SKM-1 (cell line): ENCODE results near the gene ANK2.

Source experiments
- DNase-seq: peaks from one replicate; lab custom pipeline; 2025; ENCODE audit not compliant: unreplicated experiment; lab: John Stamatoyannopoulos, UW

The ANK2 gene

DNA sequence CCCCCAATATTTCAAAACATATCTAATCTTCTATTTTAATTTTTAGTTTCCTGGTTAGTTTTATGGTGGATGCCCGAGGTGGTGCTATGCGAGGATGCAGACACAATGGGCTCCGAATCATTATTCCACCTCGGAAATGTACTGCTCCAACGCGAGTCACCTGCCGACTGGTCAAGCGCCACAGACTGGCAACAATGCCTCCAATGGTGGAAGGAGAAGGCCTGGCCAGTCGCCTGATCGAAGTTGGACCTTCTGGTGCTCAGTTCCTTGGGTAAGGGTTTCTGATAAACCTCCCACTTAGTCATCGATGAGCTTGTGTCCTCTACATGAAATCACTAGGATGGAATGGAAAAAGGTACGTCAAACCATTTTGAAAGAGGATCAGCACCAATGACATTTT lies 280.7 kb downstream of the ANK2 start:
- DNase-seq = no peak

DNA sequence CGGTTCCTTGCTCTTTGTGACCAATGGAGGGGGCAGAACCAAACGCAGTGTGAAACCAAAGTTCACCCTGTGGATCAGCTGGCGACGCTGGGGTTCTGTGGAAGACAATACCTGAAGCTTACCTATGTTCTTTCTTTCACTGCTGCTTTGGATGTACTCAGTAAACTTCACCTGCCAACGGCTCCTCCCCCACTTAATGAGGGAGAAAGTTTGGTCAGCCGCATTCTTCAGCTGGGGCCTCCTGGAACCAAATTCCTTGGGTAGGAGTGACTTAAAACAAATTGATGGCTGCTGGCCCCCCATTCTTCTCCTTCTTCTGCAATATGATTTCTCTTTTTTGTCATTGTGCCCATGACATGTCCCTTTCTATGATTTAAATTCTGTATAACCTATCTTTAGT lies 282.4 kb downstream of the ANK2 start:
- no peak for DNase-seq

DNA sequence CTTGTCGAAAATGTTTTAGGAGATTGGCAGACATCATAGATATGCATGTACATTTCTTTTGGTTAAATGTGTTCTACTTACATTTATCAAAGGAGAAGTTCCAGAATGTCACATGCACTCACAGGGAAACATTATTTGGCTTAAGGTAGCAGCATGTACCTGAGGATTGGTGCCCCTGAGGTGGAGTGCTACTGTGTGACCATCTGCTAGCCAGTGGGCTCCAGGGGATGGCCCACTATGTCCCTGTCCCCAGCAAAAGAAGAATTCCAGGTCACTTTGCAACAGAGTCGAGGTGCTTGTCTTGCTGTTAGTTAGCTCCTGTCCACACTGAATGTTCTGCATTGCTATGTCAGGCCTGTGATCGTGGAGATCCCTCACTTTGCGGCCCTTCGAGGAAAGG lies 283.2 kb downstream of the ANK2 start:
- DNase-seq = no peak

DNA sequence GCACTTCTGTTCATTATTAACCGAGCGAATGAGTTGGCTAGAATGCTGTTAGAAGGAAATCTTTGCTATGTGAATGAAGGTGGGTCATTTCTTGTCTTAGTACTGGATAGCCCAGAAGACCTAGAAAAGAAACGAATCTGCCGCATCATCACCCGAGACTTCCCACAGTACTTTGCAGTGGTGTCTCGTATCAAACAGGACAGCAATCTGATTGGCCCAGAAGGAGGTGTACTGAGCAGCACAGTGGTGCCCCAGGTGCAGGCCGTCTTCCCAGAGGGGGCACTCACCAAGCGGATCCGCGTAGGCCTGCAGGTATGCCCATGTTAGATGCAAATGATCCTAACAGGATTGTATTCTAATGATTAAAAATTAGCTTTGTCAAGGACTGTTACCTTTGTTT lies 286.3 kb downstream of the ANK2 start:
- no peak for DNase-seq

DNA sequence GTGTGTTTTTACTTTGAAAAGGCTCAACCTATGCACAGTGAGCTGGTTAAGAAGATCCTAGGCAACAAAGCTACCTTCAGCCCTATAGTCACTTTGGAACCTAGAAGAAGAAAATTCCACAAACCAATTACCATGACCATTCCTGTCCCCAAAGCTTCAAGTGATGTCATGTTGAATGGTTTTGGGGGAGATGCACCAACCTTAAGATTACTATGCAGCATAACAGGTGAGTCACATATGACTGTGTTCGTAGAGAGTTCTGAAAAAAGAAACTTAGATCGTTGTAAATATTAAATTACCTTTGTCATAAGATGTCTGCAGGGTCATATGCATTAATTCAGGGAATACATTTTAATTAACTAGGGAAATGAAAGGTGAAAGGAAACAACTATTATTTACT lies 287.1 kb downstream of the ANK2 start:
- no peak for DNase-seq

DNA sequence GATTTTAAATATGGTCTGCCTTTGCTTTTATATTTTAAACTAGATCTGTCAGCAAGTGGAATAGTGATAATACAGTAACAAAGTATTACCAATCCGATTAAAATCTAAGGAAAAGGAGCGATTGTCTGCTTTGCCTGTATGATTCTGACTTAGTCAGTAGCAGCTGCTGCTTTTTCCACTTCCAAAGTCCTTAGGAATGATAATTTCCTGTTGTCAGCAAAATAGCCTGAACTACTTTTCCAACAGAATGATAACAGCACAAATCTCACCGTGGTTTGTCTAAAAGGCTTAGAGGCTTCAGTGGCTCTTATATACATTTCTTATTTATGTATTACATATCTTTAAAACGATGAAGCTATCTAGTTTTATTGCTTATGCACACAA lies 290.0 kb downstream of the ANK2 start:
- no peak for DNase-seq

DNA sequence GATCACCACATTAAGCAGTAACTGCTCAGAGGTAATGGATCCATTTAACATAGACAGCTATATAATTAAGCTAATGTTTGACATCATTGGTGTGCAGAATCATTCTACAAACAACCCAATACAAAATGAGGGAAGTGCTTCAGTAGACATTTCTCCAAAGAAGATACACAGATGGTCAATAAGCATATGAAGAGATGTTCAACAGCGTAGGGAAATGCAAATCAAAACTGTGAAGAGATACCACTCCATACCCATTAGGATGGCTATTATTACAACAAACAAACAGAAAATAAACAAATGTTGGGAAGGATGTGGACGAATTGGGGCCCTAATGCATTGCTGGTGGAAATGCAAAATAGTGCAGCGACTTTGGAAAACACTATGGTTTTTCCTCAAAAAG lies 294.6 kb downstream of the ANK2 start:
- no peak for DNase-seq

DNA sequence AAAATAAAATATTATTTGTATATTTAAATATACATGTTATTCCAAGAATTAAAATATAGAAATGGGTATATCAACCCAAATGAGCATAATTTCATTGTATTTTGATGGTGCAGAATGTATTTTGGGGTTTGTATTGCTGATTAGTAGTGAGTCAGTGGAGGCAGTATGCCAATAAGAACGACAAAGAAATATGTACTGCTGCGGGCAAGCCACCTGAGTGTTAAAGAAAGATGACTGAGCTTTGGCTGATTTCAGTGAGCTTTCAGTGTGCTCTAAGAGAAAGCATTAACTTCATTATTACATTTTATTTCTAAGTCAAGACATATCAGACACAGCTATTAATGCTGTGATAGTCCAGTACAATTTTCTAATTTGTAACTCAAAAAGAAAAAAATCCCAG lies 297.8 kb downstream of the ANK2 start:
- DNase-seq = no peak

DNA sequence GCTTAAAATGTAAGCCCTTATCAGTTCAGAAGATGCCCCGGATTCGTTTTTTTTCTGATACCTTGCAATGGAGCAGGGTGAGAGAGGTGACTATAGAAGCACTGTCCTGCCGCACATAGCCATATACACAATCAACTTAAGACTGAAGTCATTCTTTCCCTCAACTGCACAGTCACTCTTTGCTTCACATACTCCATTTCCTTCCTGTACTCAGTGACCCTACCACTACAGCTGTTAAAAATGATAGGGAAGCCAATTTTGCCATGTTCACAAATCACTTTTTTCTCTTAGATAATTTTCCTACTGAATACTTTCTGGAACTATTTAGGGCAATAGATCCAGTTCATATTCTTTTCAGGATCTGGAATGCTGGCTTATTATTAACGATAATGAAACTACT lies 300.0 kb downstream of the ANK2 start:
- no peak for DNase-seq

DNA sequence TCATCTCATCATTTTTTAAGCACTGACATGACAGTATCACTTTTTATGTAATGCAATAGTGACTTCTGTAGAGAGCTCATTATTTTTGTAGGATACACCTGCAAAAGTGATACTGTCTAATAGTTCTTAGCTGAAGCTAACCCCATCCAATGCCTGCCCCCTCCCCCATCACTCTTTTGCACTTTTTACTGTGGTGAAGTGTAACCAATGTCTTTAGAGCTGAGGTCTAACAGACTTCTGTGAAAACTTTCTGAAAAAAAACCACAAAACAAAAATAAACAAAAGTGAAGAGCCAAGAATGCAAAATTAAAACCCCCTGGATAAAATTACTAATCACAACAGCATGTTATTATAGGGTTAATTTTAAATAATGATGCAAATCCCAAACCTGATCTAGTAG lies 301.1 kb downstream of the ANK2 start:
- no peak for DNase-seq

DNA sequence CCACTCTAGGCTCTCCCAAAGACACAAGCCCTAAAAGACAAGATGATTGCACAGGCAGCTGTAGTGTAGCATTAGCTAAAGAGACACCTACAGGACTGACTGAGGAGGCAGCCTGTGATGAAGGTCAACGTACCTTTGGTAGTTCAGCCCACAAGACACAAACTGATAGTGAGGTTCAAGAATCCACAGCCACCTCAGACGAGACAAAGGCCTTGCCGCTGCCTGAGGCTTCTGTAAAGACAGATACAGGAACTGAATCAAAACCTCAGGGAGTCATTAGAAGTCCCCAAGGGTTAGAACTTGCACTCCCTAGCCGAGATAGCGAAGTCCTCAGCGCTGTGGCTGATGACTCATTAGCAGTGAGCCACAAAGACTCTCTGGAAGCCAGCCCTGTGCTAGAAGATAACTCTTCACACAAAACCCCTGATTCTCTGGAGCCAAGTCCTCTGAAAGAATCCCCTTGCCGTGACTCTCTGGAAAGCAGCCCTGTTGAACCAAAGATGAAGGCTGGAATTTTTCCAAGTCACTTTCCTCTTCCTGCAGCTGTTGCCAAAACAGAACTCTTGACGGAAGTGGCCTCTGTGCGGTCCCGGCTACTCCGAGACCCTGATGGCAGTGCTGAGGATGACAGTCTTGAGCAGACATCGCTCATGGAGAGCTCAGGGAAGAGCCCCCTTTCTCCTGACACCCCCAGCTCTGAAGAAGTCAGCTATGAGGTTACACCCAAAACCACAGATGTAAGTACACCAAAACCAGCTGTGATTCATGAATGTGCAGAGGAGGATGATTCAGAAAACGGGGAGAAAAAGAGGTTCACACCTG lies 306.3 kb downstream of the ANK2 start:
- peak; percentile 37 for DNase-seq

DNA sequence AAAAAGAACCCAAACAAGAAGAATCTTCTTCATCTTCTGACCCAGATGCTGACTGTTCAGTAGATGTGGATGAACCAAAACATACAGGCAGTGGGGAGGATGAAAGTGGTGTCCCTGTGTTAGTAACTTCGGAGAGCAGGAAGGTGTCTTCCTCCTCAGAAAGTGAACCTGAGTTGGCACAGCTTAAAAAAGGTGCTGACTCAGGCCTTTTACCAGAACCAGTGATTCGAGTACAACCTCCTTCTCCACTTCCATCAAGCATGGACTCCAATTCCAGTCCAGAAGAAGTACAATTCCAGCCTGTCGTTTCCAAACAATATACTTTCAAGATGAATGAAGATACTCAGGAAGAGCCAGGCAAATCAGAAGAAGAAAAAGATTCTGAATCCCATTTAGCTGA lies 307.0 kb downstream of the ANK2 start:
- DNase-seq = no peak

DNA sequence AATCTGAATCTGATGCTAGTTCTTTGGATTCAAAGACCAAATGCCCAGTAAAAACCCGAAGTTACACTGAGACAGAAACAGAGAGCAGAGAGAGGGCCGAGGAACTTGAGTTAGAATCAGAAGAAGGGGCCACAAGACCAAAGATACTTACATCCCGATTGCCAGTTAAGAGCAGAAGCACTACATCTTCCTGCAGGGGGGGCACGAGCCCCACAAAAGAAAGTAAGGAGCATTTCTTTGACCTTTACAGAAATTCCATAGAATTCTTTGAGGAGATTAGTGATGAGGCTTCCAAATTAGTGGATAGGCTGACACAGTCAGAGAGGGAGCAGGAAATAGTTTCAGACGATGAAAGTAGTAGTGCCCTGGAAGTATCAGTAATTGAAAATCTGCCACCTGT lies 309.3 kb downstream of the ANK2 start:
- no peak for DNase-seq

DNA sequence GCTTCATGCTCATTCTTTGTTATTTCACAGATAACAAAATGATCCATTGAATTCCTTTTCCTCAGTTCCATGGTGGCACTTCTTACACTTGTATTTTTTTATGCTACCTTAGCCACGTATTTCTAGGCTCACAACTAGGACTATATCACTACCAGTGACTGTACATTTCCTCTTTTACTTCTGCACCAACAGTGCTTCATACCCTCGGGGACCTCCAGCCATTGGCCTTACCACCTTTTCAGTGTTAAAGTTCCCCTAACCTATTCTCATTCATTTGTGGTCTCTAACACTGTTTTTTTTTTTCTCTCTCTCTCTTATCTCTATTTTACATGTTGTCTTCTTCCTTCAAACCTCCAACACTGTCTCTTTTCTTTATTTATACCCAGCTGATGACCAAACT lies 315.9 kb downstream of the ANK2 start:
- no peak for DNase-seq

DNA sequence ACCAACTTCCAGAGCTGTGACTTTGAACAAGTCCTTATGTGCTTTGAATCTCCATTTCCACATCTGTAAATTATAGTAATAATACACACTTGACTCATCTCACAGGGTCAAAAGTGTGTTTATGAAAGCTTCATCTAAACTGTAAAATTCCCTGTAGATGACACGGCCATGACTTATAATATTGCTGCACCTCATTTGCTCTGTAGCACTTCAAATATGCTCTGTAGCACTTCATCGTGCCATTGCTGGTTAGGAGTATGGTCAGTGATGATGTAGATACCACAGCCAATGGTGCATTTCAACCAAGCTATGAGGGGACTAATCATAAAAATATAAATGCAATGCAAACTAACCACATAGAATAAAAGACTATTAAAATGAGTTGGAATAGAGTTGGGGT lies 318.6 kb downstream of the ANK2 start:
- DNase-seq = no peak

DNA sequence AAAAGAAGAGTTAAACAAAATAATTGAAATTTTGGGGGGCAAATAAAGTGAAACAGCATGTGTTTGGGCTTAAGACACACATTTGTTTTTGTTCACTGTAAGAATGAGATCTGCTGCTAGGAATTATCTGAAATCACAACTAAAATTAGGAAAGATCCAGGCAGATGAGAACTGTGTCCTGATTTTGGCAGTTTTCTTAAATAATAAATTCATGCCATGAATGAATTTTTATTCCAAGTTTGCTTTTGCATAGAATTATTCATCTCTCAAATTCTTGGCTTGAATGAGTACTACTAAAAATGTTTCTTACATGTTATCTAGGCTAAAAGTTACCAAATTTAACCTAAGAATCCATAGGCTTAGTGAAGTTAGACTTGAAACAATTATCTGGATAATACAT lies 321.7 kb downstream of the ANK2 start:
- no peak for DNase-seq

DNA sequence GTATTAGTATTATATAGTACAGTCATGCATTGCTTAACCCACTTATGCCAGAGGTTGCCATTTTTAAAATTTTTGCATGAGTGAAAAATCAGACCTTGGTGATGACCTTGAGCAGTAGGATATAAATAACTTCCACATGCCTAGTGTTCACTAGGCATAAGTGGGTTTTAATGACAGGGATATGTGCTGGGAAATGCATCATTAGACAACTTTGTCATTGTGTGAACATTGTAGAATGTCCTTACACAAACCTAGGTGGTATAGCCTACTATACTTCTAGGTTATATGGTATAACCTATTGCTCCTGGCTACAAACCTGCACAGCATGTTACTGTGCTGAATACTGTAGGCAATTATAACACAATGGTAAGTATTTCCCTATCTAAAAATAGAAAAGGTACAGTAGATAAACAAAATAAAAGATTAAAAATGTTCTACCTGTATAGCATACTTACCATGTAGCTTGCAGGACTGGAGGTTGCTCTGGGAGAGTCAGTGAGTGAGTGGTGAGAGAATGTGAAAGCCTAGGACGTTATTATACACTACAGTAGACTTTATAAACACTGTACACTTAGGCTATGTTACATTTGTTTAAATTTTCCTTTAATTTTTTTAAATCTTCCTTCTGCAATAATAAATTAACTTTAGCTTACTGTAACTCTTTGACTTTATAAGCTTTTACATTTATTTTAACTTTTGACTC lies 326.7 kb downstream of the ANK2 start:
- DNase-seq = no peak

DNA sequence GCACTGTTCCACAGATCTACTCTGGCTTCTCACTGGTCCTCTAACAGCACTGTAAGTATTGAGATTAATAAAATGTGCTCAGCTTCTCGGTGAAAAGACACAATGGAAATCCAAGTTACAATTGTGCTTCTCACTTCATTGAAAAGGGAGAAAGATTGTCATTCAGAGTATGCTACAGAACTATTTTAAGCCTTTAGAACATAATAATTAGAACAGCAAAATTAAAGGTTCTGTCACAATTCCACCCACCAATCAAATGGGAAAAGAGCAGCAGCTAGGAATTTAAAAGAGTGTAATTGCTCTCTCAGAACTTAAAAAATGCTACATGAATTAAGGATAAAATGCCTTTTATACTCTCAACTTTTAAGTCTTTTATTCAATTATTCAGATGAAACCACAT lies 329.4 kb downstream of the ANK2 start:
- no peak for DNase-seq

DNA sequence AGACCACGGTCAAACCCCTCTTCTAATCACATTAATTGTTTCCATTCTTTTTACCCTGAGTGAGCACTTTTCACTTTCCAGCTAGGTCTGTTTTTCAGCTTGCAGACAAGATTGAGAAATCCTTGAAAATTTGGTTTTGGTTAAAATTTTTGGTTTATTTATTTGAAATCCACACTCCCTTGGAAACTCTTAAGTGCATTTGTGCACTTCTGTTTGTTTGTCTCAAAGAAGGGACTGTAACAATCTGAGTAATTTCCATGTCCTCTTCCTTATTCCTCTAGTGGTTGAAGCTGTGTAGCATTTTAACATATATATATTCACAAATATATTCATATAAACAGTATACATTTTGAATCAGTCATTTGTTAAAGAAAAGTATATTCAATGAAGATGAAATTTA lies 333.3 kb downstream of the ANK2 start:
- DNase-seq = no peak

DNA sequence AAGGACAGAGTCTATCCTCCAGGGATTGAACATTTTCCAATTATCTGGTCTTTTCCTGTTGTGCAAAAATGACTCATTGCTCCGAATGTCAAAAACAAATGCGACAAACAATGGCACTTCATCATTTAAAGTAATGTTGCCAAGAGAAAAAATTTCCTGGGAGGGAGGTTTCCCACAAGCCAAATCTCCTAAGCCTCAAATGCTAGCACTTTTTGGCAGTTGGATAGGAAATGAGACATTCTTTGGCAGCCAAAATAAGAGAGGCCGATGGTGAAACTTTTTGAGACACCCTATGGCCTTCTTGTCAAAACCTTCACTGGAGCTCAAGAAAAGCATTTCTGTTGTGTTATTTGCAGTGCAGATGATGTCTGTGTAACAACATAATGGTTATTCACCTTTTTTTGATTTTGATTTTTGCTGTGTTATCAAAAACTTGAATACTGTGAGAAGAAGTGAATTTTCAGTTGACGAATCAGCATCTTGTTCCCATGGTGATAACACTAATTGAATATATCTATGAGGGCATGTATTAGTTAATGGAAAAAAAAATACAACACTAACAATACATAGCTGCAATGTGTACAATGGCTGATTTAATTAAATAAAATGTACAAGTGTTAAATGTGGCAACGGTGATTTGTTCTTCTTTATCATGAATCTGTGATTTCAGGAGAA lies 333.8 kb downstream of the ANK2 start:
- DNase-seq = no peak

DNA sequence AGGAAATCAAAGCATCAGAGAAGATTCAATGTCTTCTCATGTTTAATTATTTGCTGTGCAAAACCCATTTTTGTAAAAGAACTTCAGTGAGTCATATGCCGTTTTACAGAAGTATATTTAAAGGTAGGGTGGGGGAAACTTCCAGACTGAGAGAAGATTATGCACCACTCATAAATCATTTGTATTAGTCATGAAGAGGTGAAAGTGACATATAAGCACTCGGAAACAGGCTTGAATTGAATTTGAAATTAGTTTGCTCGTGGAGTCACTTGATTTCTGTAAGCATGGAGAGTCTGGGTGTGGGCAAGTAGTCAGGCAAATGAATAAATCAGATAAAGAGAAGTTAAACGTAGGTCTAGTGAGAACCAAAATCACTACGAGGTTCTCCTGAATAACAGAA lies 335.1 kb downstream of the ANK2 start:
- DNase-seq = no peak

DNA sequence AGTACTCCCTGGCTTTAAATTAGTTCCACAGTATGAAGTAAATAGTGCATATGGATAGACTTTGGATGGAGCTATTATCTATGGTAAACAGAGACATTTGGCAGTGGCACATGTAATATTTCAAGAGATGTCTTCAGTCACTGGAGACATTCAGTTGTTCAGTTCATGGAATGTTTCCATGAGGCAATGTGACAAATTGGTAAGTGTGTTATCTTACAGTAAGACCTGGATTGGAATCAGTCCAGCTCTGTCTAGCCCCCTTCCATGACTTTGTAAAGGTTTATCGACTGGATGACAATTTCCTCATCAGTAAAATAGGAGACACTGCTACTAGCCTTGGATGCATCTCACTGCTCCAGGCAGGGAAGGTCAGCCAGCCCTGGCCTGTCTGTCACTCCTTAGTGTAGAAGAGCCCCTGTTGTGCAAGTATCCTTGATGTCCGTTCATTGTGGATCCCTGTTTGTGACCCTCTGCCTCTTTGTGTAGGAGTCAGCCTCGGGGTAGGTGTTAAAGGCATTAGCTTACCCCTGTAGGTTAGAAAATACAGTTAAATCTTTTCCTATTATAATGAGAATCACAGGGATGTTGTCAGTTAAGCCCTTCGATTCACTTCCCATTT lies 335.9 kb downstream of the ANK2 start:
- DNase-seq = no peak
